Smooth muscle cell (in vitro differentiated cells): ENCODE measurements around the gene PSPH. TPM values are rescaled to one million over a fixed set of nuclear protein-coding genes. Genes with fewer than 3 reads are reported as not detected.

Experiments used
- DNase-seq: peaks from one replicate; lab custom pipeline; 2025; ENCODE audit not compliant: unreplicated experiment; lab: John Stamatoyannopoulos, UW
- H2AFZ ChIP-seq: fragments of 200-600 bp; sonication (generic); 2 replicates; pipeline ENCODE4 v1.6.0; 2016; ENCODE audit warnings: antibody characterized with exemption, low read depth, mild to moderate bottlenecking
- H3F3A ChIP-seq: fragments of 200-600 bp; sonication (generic); 2 replicates; pipeline ENCODE4 v1.6.0; 2017; ENCODE audit warnings: antibody characterized with exemption, low read depth
- H3K27ac ChIP-seq: fragments of 200-600 bp; sonication (generic); 2 replicates; pipeline ENCODE4 v1.5.1; 2016; ENCODE audit warnings: low read depth, mild to moderate bottlenecking
- H3K27me3 ChIP-seq: fragments of 200-600 bp; sonication (generic); 2 replicates; pipeline ENCODE4 v1.6.1; 2016; ENCODE audit warnings: low read depth, mild to moderate bottlenecking
- H3K36me3 ChIP-seq: fragments of 200-600 bp; sonication (generic); 2 replicates; pipeline ENCODE4 v1.5.1; 2016; ENCODE audit warnings: low read depth
- H3K4me1 ChIP-seq: fragments of 200-600 bp; sonication (generic); 2 replicates; pipeline ENCODE4 v1.5.1; 2016; ENCODE audit warnings: low read depth
- H3K4me2 ChIP-seq: fragments of 200-600 bp; sonication (generic); 2 replicates; pipeline ENCODE4 v1.6.0; 2016; ENCODE audit warnings: mild to moderate bottlenecking
- H3K4me3 ChIP-seq: fragments of 200-600 bp; sonication (generic); 2 replicates; pipeline ENCODE4 v1.5.1; 2016; ENCODE audit warnings: mild to moderate bottlenecking
- H3K79me2 ChIP-seq: fragments of 200-600 bp; sonication (generic); 2 replicates; pipeline ENCODE4 v1.6.0; 2016; ENCODE audit warnings: low read depth, mild to moderate bottlenecking
- H3K9ac ChIP-seq: fragments of 200-600 bp; sonication (generic); 2 replicates; pipeline ENCODE4 v1.6.0; 2016; ENCODE audit warnings: low read depth
- H3K9me3 ChIP-seq: fragments of 200-600 bp; sonication (generic); replicated peaks from 2 replicates; pipeline ENCODE4 v1.5.1; 2016; ENCODE audit warnings: low read depth
- H4K20me1 ChIP-seq: fragments of 200-600 bp; sonication (generic); 2 replicates; pipeline ENCODE4 v1.6.0; 2016; ENCODE audit warnings: low read depth
- CTCF ChIP-seq: fragments of 200-600 bp; sonication (generic); IDR thresholded peaks from 2 replicates; pipeline ENCODE4 v1.5.1; 2017; ENCODE audit warnings: borderline replicate concordance, mild to moderate bottlenecking, antibody characterized with exemption; ENCODE audit not compliant: insufficient read depth, poor library complexity, severe bottlenecking
- WGBS: methylation state at CpG from one replicate; pipeline ENCODE4 v1.1.7; 2016; ENCODE audit warnings: low lambda C conversion rate; 5-methylcytosine and 5-hydroxymethylcytosine counted together
- polyA plus RNA-seq: library from polyadenylated mRNA; unstranded; fragments of >200 nt; fragmentation: Nextera tagmentation; extraction: Ambion mirVana; gene quantifications from 2 replicates; pipeline ENCODE4 v1.2.1, GENCODE V29; 2016
- total RNA-seq: library from RNA; depleted of rRNA; stranded (reverse); fragments of >200 nt; gene quantifications from 2 replicates; pipeline ENCODE4 v1.2.3, GENCODE V29; 2014

Gene PSPH
- total and polyA plus RNA-seq, 2 experiments from 2014 or later: 14.8 to 31.2 TPM

- Histone ChIP-seq H3K27ac (no peak overlapping the region), H3K27me3 (no peaks in the 10 kb centered on the region), H3K4me1 (peaks cover 4% of the 10 kb centered on the region), H3K4me3 (no peak overlapping the region), H3K36me3 (no peaks in the 10 kb centered on the region), H3F3A (no peaks in the 10 kb centered on the region), H4K20me1 (no peaks in the 10 kb centered on the region), H2AFZ (no peak overlapping the region), H3K9ac (no peak overlapping the region), H3K79me2 (peaks cover 17% of the 10 kb centered on the region), H3K4me2 (no peak overlapping the region), H3K9me3 (no peaks in the 10 kb centered on the region)
- 97% methylated on average over 8 of the region's 8 CpGs for WGBS
- no peak for TF ChIP-seq CTCF
- DNase-seq: no peak
Observed at GRCh38 chr7:56030340-56030739, 20.9 kb downstream of the PSPH start.

- DNase-seq: no peak
- TF ChIP-seq CTCF: no peak
- Histone ChIP-seq H2AFZ (no peak overlapping the region), H3F3A (no peaks in the 10 kb centered on the region), H3K4me2 (no peak overlapping the region), H3K9me3 (no peaks in the 10 kb centered on the region), H4K20me1 (no peaks in the 10 kb centered on the region), H3K9ac (no peak overlapping the region), H3K36me3 (no peaks in the 10 kb centered on the region), H3K27ac (no peak overlapping the region), H3K4me1 (peaks cover 4% of the 10 kb centered on the region), H3K27me3 (no peaks in the 10 kb centered on the region), H3K79me2 (peaks cover 21% of the 10 kb centered on the region), H3K4me3 (no peak overlapping the region)
- 77% methylated on average over 9 of the region's 9 CpGs for WGBS
Observed at GRCh38 chr7:56028942-56029630, 22.2 kb downstream of the PSPH start.

- Histone ChIP-seq H3K36me3 (no peaks in the 10 kb centered on the region), H3K9ac (no peak overlapping the region), H3K4me1 (no peaks in the 10 kb centered on the region), H3K27me3 (no peaks in the 10 kb centered on the region), H3K4me3 (no peak overlapping the region), H2AFZ (no peak overlapping the region), H3K27ac (no peak overlapping the region), H3K4me2 (no peak overlapping the region), H3K9me3 (no peaks in the 10 kb centered on the region), H3F3A (no peaks in the 10 kb centered on the region), H4K20me1 (no peaks in the 10 kb centered on the region), H3K79me2 (peaks cover 5% of the 10 kb centered on the region)
- no peak for TF ChIP-seq CTCF
- WGBS: 87% methylated on average over 2 of the region's 2 CpGs
- DNase-seq: no peak
Observed at GRCh38 chr7:56026538-56026937, 24.7 kb downstream of the PSPH start.

- no peaks in the 10 kb centered on the region for H3K4me1 ChIP-seq
- no peak overlapping the region for H3K4me3 ChIP-seq
- DNase-seq: no peak
Observed at GRCh38 chr7:56023500-56023899, 27.7 kb downstream of the PSPH start.

More at GRCh38 chr7:56023500-56023899, 27.7 kb downstream of the PSPH start:
- no peak overlapping the region for H3K27ac ChIP-seq
- no peak overlapping the region for H3K9ac ChIP-seq
- H3K9me3 ChIP-seq: no peaks in the 10 kb centered on the region
- no peaks in the 10 kb centered on the region for H3K36me3 ChIP-seq
- peaks cover 5% of the 10 kb centered on the region for H3K79me2 ChIP-seq
- H4K20me1 ChIP-seq: no peaks in the 10 kb centered on the region
- TF ChIP-seq CTCF: no peak
- no peaks in the 10 kb centered on the region for H3F3A ChIP-seq
- H2AFZ ChIP-seq: no peak overlapping the region
- no peak overlapping the region for H3K4me2 ChIP-seq
- H3K27me3 ChIP-seq: no peaks in the 10 kb centered on the region
